HepG2 (cell line): ENCODE results near the gene HSDL2. TPM values are rescaled to one million over a fixed set of nuclear protein-coding genes. Genes with fewer than 3 reads are reported as not detected.
A peak's percentile ranks its signal among the peaks of the same experiment; 100 is the strongest.

Experiments used
- BCL6 ChIP-seq: IDR thresholded peaks from 2 replicates; pipeline ENCODE4 v1.6.1; 2016; ENCODE audit warnings: missing genetic modification reagents, missing compliant biosample characterization
- BORCS8-MEF2B ChIP-seq: sonication (generic); formaldehyde crosslinking; IDR thresholded peaks from 2 replicates; pipeline ENCODE4 v1.8.0; 2022; ENCODE audit warnings: mild to moderate bottlenecking, missing genetic modification reagents
- CCDC6 ChIP-seq: sonication (generic); formaldehyde crosslinking; IDR thresholded peaks from 2 replicates; pipeline ENCODE4 v1.8.1; 2022; ENCODE audit warnings: mild to moderate bottlenecking, missing genetic modification reagents, moderate library complexity
- HOXA9 ChIP-seq: sonication (generic); formaldehyde crosslinking; IDR thresholded peaks from 2 replicates; pipeline ENCODE4 v1.8.1; 2022; ENCODE audit warnings: missing genetic modification reagents, mild to moderate bottlenecking, moderate library complexity, borderline replicate concordance
- MTA3 ChIP-seq: sonication (generic); formaldehyde crosslinking; IDR thresholded peaks from 2 replicates; pipeline ENCODE4 v1.4.0; 2020; ENCODE audit warnings: missing genetic modification reagents
- MYC ChIP-seq: sonication (generic); formaldehyde crosslinking; IDR thresholded peaks from 2 replicates; pipeline ENCODE4 v1.9.0; 2021; ENCODE audit warnings: missing genetic modification reagents, borderline replicate concordance
- SP140L ChIP-seq: sonication (generic); formaldehyde crosslinking; IDR thresholded peaks from 2 replicates; pipeline ENCODE4 v1.4.0; 2020; ENCODE audit warnings: missing genetic modification reagents, borderline replicate concordance
- TARDBP ChIP-seq: sonication (generic); formaldehyde crosslinking; IDR thresholded peaks from 2 replicates; pipeline ENCODE4 v1.8.0; 2022; ENCODE audit warnings: mild to moderate bottlenecking, missing genetic modification reagents
- TEAD2 ChIP-seq: sonication (generic); formaldehyde crosslinking; IDR thresholded peaks from 2 replicates; pipeline ENCODE4 v1.9.0; 2021; ENCODE audit warnings: missing genetic modification reagents
- ZC3H4 ChIP-seq: sonication (generic); formaldehyde crosslinking; IDR thresholded peaks from 2 replicates; pipeline ENCODE4 v1.4.0; 2020; ENCODE audit warnings: missing genetic modification reagents, borderline replicate concordance
- ZFP1 ChIP-seq: IDR thresholded peaks from 2 replicates; pipeline ENCODE4 v1.6.1; 2016
- ZFP36L2 ChIP-seq: sonication (generic); formaldehyde crosslinking; IDR thresholded peaks from 2 replicates; pipeline ENCODE4 v1.4.0; 2020; ENCODE audit warnings: missing genetic modification reagents
- ZNF3 ChIP-seq: IDR thresholded peaks from 2 replicates; pipeline ENCODE4 v1.7.0; 2017; ENCODE audit warnings: inconsistent platforms
- ZNF383 ChIP-seq: sonication (generic); formaldehyde crosslinking; IDR thresholded peaks from 2 replicates; pipeline ENCODE4 v1.4.0; 2020; ENCODE audit warnings: missing genetic modification reagents, mild to moderate bottlenecking, borderline replicate concordance
- ZNF510 ChIP-seq: sonication (generic); formaldehyde crosslinking; IDR thresholded peaks from 2 replicates; pipeline ENCODE4 v1.4.0; 2020; ENCODE audit warnings: low read depth, mild to moderate bottlenecking, missing genetic modification reagents
- ZNF549 ChIP-seq: sonication (generic); formaldehyde crosslinking; IDR thresholded peaks from 2 replicates; pipeline ENCODE4 v1.5.0; 2020; ENCODE audit warnings: missing genetic modification reagents
- ZNF672 ChIP-seq: sonication (generic); formaldehyde crosslinking; IDR thresholded peaks from 2 replicates; pipeline ENCODE4 v1.8.1; 2022; ENCODE audit warnings: missing genetic modification reagents
- ZNF737 ChIP-seq: sonication (generic); formaldehyde crosslinking; IDR thresholded peaks from 2 replicates; pipeline ENCODE4 v1.5.0; 2020; ENCODE audit warnings: missing genetic modification reagents, mild to moderate bottlenecking, borderline replicate concordance
- polyA plus RNA-seq, 8 experiments: library from polyadenylated mRNA; depleted of rRNA in 3 of 8; stranded (reverse) in 7 of 8; unstranded in 1 of 8; fragments of >200 nt; fragmentation: Illumina TruSeq in 4 of 8; extraction: Trizol in 4 of 8; gene quantifications; 2 replicates each; pipeline versions ENCODE4 v1.2.1 to v1.2.3, GENCODE V29; 2011 to 2016; ENCODE audit warnings: low read depth in 4 of 8, missing spikeins in 1 of 8, mixed read lengths in 1 of 8; ENCODE audit not compliant: insufficient read depth in 1 of 8
- total RNA-seq, 5 experiments: library from RNA; depleted of rRNA; stranded (reverse); fragments of >200 nt; fragmentation: Illumina TruSeq; extraction: Trizol; gene quantifications; 2 replicates each; pipeline ENCODE4 v1.2.3, GENCODE V29; 2016; ENCODE audit warnings: low read depth in 1 of 5
- TF ChIP-seq, protein P1 (sequence below): fragments of 450-650 bp; IDR thresholded peaks from 2 replicates; pipeline ENCODE4 v1.6.1; 2016
- TF ChIP-seq, protein P2 (sequence below), 2 experiments: fragments of 450-650 bp in 1 of 2; sonication (generic) in 1 of 2; formaldehyde crosslinking; IDR thresholded peaks; 2 replicates each; pipeline versions ENCODE4 v1.5.0 to v1.8.0; 2020 to 2022; ENCODE audit warnings: mild to moderate bottlenecking in 1 of 2, missing genetic modification reagents in 1 of 2
- TF ChIP-seq, protein P3 (sequence below): sonication (generic); formaldehyde crosslinking; IDR thresholded peaks from 2 replicates; pipeline ENCODE4 v1.4.0; 2020; ENCODE audit warnings: missing genetic modification reagents, borderline replicate concordance
- TF ChIP-seq, protein P4 (sequence below): sonication (generic); formaldehyde crosslinking; IDR thresholded peaks from 2 replicates; pipeline ENCODE4 v1.5.1; 2020; ENCODE audit warnings: missing genetic modification reagents, mild to moderate bottlenecking, borderline replicate concordance

Gene HSDL2
- total and polyA plus RNA-seq, 2 of the 13 experiments (the other 11 are each of a cell fraction or from before 2014, with no cell fraction given) = 55.3 to 80.2 TPM

DNA sequence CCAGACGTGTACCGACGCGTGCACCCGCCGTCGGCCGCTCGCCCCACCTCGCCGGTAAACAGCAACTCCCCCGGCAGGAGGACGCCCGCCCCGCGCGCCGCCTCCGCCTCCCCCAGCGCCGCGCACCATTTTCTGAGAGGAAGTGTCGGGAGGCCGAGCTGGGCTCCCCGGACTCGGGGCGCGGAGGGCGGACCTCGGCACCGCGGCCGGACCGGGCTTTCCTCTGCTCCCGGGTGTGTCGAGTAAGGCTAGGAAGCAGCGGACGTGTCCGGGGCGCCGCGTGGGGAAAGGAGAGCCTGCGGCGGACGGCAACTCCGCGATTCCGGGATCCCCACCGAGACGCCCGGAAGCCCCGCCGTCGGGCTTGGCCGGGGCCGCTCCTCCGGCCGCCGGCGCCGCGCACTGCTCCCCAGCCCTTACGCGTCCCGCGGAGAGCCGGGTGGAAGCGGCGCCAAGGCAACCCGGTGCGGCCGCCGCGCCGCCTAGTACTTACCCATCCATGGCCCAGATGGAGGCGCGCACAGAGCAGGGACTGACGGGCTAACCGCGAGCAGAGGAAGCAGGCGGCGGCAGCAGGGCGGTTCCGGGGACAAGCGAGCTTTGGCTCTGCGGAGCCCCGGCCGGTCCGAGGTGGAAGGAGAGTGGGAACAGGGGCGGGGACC, 46.8 kb upstream of the HSDL2 start, which contains the start of gene PTBP3 (continued):
- TF ChIP-seq ZNF510 (CRISPR knock-in tag) (no peak), HOXA9 (CRISPR knock-in tag) (peak; percentile 68; the same call in 1 of the 2 replicates), SP140L (CRISPR knock-in tag) (0 out of 2 replicates have a peak, but pooled peaks have one; percentile 3), TEAD2 (CRISPR knock-in tag) (no peak), ZNF383 (no peak), ZNF549 (CRISPR knock-in tag) (no peak), ZFP1 (no peak), CCDC6 (CRISPR knock-in tag) (peak; percentile 51; the same call in 1 of the 2 replicates), ZC3H4 (CRISPR knock-in tag) (no peak), MTA3 (CRISPR knock-in tag) (no peak), BCL6 (CRISPR knock-in tag) (peak; percentile 41; the same call in 1 of the 2 replicates), BORCS8-MEF2B (CRISPR knock-in tag) (peak; percentile 5; the same call in 1 of the 2 replicates), MYC (peak; percentile 80), ZNF3 (CRISPR knock-in tag) (no peak), ZNF672 (no peak; the same call in 1 of the 2 replicates), ZFP36L2 (CRISPR knock-in tag) (0 out of 2 replicates have a peak, but pooled peaks have one; percentile 19), TARDBP (peak; percentile 38; the same call in 1 of the 2 replicates), ZNF737 (CRISPR knock-in tag) (no peak)
- TF ChIP-seq, protein P1, sequence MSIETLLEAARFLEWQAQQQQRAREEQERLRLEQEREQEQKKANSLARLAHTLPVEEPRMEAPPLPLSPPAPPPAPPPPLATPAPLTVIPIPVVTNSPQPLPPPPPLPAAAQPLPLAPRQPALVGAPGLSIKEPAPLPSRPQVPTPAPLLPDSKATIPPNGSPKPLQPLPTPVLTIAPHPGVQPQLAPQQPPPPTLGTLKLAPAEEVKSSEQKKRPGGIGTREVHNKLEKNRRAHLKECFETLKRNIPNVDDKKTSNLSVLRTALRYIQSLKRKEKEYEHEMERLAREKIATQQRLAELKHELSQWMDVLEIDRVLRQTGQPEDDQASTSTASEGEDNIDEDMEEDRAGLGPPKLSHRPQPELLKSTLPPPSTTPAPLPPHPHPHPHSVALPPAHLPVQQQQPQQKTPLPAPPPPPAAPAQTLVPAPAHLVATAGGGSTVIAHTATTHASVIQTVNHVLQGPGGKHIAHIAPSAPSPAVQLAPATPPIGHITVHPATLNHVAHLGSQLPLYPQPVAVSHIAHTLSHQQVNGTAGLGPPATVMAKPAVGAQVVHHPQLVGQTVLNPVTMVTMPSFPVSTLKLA = peak; percentile 70
- TF ChIP-seq, protein P2, sequence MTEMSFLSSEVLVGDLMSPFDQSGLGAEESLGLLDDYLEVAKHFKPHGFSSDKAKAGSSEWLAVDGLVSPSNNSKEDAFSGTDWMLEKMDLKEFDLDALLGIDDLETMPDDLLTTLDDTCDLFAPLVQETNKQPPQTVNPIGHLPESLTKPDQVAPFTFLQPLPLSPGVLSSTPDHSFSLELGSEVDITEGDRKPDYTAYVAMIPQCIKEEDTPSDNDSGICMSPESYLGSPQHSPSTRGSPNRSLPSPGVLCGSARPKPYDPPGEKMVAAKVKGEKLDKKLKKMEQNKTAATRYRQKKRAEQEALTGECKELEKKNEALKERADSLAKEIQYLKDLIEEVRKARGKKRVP (CRISPR knock-in tag; IDR thresholded peaks at IDR 0.05) = peak in 1 of 2 experiments; percentile 68; a peak in 1 of 4 replicates
- TF ChIP-seq, protein P3, sequence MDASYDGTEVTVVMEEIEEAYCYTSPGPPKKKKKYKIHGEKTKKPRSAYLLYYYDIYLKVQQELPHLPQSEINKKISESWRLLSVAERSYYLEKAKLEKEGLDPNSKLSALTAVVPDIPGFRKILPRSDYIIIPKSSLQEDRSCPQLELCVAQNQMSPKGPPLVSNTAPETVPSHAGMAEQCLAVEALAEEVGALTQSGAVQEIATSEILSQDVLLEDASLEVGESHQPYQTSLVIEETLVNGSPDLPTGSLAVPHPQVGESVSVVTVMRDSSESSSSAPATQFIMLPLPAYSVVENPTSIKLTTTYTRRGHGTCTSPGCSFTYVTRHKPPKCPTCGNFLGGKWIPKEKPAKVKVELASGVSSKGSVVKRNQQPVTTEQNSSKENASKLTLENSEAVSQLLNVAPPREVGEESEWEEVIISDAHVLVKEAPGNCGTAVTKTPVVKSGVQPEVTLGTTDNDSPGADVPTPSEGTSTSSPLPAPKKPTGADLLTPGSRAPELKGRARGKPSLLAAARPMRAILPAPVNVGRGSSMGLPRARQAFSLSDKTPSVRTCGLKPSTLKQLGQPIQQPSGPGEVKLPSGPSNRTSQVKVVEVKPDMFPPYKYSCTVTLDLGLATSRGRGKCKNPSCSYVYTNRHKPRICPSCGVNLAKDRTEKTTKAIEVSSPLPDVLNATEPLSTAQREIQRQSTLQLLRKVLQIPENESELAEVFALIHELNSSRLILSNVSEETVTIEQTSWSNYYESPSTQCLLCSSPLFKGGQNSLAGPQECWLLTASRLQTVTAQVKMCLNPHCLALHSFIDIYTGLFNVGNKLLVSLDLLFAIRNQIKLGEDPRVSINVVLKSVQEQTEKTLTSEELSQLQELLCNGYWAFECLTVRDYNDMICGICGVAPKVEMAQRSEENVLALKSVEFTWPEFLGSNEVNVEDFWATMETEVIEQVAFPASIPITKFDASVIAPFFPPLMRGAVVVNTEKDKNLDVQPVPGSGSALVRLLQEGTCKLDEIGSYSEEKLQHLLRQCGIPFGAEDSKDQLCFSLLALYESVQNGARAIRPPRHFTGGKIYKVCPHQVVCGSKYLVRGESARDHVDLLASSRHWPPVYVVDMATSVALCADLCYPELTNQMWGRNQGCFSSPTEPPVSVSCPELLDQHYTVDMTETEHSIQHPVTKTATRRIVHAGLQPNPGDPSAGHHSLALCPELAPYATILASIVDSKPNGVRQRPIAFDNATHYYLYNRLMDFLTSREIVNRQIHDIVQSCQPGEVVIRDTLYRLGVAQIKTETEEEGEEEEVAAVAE = no peak
- TF ChIP-seq, protein P4, sequence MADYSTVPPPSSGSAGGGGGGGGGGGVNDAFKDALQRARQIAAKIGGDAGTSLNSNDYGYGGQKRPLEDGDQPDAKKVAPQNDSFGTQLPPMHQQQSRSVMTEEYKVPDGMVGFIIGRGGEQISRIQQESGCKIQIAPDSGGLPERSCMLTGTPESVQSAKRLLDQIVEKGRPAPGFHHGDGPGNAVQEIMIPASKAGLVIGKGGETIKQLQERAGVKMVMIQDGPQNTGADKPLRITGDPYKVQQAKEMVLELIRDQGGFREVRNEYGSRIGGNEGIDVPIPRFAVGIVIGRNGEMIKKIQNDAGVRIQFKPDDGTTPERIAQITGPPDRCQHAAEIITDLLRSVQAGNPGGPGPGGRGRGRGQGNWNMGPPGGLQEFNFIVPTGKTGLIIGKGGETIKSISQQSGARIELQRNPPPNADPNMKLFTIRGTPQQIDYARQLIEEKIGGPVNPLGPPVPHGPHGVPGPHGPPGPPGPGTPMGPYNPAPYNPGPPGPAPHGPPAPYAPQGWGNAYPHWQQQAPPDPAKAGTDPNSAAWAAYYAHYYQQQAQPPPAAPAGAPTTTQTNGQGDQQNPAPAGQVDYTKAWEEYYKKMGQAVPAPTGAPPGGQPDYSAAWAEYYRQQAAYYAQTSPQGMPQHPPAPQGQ = no peak
